ENCODE measurements around the gene PDLIM3.

PDLIM3 gene

DNA sequence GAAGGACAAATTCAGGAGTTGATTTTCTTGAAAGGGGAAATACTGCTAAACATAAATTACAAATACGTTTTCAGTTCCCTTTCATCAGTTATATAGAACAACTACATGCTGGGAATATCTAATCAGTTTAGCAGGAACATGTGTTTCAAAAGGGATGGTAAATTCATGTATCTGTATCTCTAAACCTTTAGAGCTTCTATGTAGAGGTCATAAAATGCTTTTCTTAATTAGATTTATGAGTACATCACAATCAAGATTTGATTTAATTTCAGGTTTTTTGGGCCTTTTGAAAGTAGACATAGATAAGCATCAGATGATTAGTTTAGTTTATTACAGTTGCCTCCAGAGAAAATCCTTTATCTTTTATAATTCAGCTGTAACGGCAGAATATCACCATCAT lies 12.9 kb downstream of the PDLIM3 start:
- H3K27me3 ChIP-seq, result peaks cover 78% of the 10 kb centered on the region
- TF ChIP-seq, protein P1, sequence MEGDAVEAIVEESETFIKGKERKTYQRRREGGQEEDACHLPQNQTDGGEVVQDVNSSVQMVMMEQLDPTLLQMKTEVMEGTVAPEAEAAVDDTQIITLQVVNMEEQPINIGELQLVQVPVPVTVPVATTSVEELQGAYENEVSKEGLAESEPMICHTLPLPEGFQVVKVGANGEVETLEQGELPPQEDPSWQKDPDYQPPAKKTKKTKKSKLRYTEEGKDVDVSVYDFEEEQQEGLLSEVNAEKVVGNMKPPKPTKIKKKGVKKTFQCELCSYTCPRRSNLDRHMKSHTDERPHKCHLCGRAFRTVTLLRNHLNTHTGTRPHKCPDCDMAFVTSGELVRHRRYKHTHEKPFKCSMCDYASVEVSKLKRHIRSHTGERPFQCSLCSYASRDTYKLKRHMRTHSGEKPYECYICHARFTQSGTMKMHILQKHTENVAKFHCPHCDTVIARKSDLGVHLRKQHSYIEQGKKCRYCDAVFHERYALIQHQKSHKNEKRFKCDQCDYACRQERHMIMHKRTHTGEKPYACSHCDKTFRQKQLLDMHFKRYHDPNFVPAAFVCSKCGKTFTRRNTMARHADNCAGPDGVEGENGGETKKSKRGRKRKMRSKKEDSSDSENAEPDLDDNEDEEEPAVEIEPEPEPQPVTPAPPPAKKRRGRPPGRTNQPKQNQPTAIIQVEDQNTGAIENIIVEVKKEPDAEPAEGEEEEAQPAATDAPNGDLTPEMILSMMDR (IDR thresholded peaks at IDR 0.05), result no peak
- no peaks in the 10 kb centered on the region for H3K9me3 ChIP-seq
- no peaks in the 10 kb centered on the region for H3K4me1 ChIP-seq (ENCODE audit: control insufficient read depth in 1 of 2, insufficient read depth in 1 of 2, low read depth in 1 of 2, low read length in 1 of 2)
- H3K27ac ChIP-seq, result no peak overlapping the region
- H3K4me3 ChIP-seq (ENCODE audit: low read depth in 1 of 2, low read length in 1 of 2), result no peak overlapping the region
- H3K36me3 ChIP-seq, result no peaks in the 10 kb centered on the region

DNA sequence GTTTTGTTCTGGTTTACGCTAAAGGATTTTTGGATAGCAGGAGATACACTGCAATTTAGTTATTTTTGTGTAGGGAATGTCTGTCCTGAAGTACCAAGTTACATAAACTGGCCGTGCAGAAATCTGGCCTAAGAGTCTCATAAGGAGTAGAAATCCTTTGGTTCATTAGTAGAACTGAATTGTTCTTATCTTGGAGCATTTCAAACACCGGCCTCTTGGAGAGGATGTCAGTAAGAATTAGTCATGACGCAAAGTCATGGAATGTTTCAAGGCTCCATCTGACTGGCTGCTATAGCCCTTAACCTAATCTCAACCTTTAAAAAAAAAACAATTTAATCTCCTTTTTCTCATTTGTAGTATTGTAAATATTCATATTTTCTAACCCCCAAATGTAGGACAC lies 15.2 kb downstream of the PDLIM3 start:
- Histone ChIP-seq H3K36me3 (no peaks in the 10 kb centered on the region), H3K27me3 (peaks cover 77% of the 10 kb centered on the region), H3K4me3 (ENCODE audit: low read depth in 1 of 2, low read length in 1 of 2) (no peak overlapping the region), H3K9me3 (no peaks in the 10 kb centered on the region), H3K27ac (no peak overlapping the region), H3K4me1 (ENCODE audit: control insufficient read depth in 1 of 2, insufficient read depth in 1 of 2, low read depth in 1 of 2, low read length in 1 of 2) (no peaks in the 10 kb centered on the region)
- TF ChIP-seq, protein P1 (IDR thresholded peaks at IDR 0.05), result no peak

DNA sequence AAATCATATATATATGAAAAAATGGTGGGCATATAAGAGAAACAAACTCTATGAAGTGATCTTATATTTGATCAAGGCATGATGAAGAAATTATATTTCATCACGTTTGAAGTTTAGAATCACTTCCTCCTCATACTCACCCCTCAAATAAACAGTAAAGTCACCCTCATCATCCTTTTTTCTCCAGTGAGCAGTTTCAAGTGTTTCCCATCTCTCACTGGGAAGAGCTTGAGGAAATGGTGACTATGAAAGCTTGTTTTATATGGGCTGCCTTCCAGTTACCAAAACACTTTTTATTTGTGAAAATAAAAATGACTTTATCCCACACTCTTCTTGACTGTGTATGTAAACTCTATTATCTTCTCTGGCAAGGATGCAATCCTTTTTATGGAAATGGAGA lies 16.8 kb downstream of the PDLIM3 start:
- no peak overlapping the region for H3K27ac ChIP-seq
- H3K36me3 ChIP-seq, result no peaks in the 10 kb centered on the region
- no peaks in the 10 kb centered on the region for H3K4me1 ChIP-seq (ENCODE audit: control insufficient read depth in 1 of 2, insufficient read depth in 1 of 2, low read depth in 1 of 2, low read length in 1 of 2)
- TF ChIP-seq, protein P1 (IDR thresholded peaks at IDR 0.05), result no peak
- no peaks in the 10 kb centered on the region for H3K9me3 ChIP-seq
- no peak overlapping the region for H3K4me3 ChIP-seq (ENCODE audit: low read depth in 1 of 2, low read length in 1 of 2)
- peaks cover 77% of the 10 kb centered on the region for H3K27me3 ChIP-seq

DNA sequence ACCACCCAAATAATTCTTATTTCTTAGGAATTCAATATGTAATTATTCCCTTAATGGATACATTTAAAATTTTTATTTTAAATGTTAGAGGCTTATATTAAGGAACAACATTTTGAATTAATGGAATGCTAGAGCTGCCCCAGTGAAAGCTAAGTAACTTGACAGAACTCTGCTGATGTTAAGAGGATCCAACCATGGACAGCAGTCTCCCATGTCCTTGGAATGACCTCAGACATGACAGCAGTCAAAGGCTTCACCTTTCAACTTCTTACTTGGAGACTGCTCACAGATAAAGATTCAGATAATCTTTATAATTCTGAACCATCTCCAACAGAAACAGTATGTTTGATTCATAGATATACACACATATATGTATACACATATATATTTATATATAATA lies 17.2 kb downstream of the PDLIM3 start:
- Histone ChIP-seq H3K9me3 (no peaks in the 10 kb centered on the region), H3K27ac (no peak overlapping the region), H3K36me3 (no peaks in the 10 kb centered on the region), H3K27me3 (peaks cover 77% of the 10 kb centered on the region), H3K4me3 (ENCODE audit: low read depth in 1 of 2, low read length in 1 of 2) (no peak overlapping the region), H3K4me1 (ENCODE audit: control insufficient read depth in 1 of 2, insufficient read depth in 1 of 2, low read depth in 1 of 2, low read length in 1 of 2) (no peaks in the 10 kb centered on the region)
- TF ChIP-seq, protein P1 (IDR thresholded peaks at IDR 0.05), result no peak

DNA sequence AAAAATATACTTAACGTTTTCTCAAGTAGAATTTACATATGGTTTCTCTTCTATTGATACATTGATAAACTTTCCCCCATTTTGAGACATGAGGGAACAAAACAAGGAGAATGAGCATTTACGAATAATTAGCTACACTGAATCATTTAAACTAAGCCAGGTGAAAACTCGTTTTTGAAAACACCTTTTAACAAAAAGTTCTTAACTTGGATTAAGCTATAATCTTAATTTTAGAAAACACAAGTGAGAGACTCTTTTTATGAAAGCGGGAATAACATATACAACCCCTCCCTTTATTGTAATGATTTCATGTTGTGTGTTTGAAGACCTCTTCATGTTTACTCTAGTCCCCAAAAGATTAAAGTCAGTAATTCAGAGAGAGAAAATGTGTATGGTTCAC lies 20.1 kb downstream of the PDLIM3 start:
- Histone ChIP-seq H3K27me3 (peaks cover 99% of the 10 kb centered on the region), H3K9me3 (no peaks in the 10 kb centered on the region), H3K4me3 (ENCODE audit: low read depth in 1 of 2, low read length in 1 of 2) (no peak overlapping the region), H3K27ac (no peak overlapping the region), H3K36me3 (no peaks in the 10 kb centered on the region), H3K4me1 (ENCODE audit: control insufficient read depth in 1 of 2, insufficient read depth in 1 of 2, low read depth in 1 of 2, low read length in 1 of 2) (no peaks in the 10 kb centered on the region)
- TF ChIP-seq, protein P1 (IDR thresholded peaks at IDR 0.05), result no peak

DNA sequence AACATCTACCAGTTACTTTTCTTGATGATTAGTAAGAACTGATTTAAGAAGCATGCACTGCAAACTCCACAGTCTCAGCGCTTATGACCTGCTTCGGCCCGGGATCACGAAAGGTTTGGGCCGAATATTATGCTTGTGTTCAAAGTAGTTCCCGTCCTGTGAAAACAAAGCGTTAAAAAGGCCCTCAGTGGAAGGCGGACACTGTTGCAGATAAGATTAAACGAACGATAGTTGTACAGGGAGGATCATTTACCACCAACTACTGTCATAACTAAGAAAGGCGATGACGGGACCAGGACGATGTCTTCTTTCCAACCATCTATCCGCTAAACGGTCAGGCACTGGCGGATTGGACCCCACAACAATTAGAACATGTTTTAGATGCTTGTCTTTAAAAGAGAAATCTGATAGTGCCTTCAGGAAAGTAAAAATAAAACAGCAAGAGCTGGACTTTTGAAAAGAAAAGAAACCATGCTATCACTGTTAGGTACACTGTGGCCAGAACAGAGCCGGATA lies 21.1 kb downstream of the PDLIM3 start:
- H3K9me3 ChIP-seq, result no peaks in the 10 kb centered on the region
- peaks cover 99% of the 10 kb centered on the region for H3K27me3 ChIP-seq

More for the DNA sequence above, 21.1 kb downstream of the PDLIM3 start:
- no peaks in the 10 kb centered on the region for H3K36me3 ChIP-seq
- TF ChIP-seq, protein P1 (IDR thresholded peaks at IDR 0.05), result no peak
- H3K4me3 ChIP-seq (ENCODE audit: low read depth in 1 of 2, low read length in 1 of 2), result no peak overlapping the region
- no peaks in the 10 kb centered on the region for H3K4me1 ChIP-seq (ENCODE audit: control insufficient read depth in 1 of 2, insufficient read depth in 1 of 2, low read depth in 1 of 2, low read length in 1 of 2)
- no peak overlapping the region for H3K27ac ChIP-seq
